ENCODE data around the gene CLNK. TPM values are rescaled to one million over a fixed set of nuclear protein-coding genes. Genes with fewer than 3 reads are reported as not detected.
A peak's percentile ranks its signal among the peaks of the same experiment; 100 is the strongest.

CLNK gene
- total and polyA plus RNA-seq, 2 of the 8 experiments (the other 6 are each of a cell fraction or from before 2014, with no cell fraction given): not detected

GRCh38 chr4:10598829-10599228, 85.7 kb downstream of the CLNK start:
- Histone ChIP-seq H3K9ac (replicated peaks in 1 of 4; ENCODE audit: extremely low read depth in 1 of 4, low read depth in 3 of 4, low read length in 3 of 4) (no peak overlapping the region), H4K8ac (ENCODE audit: extremely low read depth, insufficient read depth, low read length) (no peak overlapping the region), H2AK5ac (ENCODE audit: low read depth, low read length) (no peak overlapping the region), H2AFZ (ENCODE audit: low read length) (peak overlapping the region; percentile 45; the same call in 1 of the 2 replicates), H3K23ac (ENCODE audit: insufficient read length) (no peak overlapping the region), H2BK120ac (replicated peaks; ENCODE audit: low read depth, low read length) (no peak overlapping the region), H2BK15ac (ENCODE audit: low read length) (no peak overlapping the region), H3K79me2 (ENCODE audit: control insufficient read depth in 1 of 2, insufficient read depth in 2 of 2, low read length in 2 of 2) (no peaks in the 10 kb centered on the region), H2BK5ac (ENCODE audit: low read depth, low read length) (no peak overlapping the region), H3K4me3 (ENCODE audit: extremely low read depth in 1 of 4, insufficient read depth in 2 of 4, low read depth in 3 of 4, low read length in 4 of 4) (no peak overlapping the region), H3K18ac (ENCODE audit: extremely low read depth, low read length) (no peak overlapping the region), H4K5ac (ENCODE audit: insufficient read length, low read depth, low read length) (no peak overlapping the region), H2BK20ac (ENCODE audit: low read length) (no peak overlapping the region), H3K27me3 (replicated peaks in 1 of 4; ENCODE audit: control insufficient read depth in 3 of 4, extremely low read depth in 1 of 4, insufficient read depth in 3 of 4, low read length in 3 of 4) (no peaks in the 10 kb centered on the region), H3K23me2 (ENCODE audit: low read depth, low read length) (no peaks in the 10 kb centered on the region), H3K14ac (ENCODE audit: insufficient read length) (no peak overlapping the region), H3K4me2 (ENCODE audit: insufficient read depth in 1 of 2, low read depth in 2 of 2, low read length in 2 of 2) (no peak overlapping the region), H4K91ac (replicated peaks; ENCODE audit: insufficient read length, low read length) (no peak overlapping the region), H3K36me3 (ENCODE audit: control insufficient read depth in 2 of 4, insufficient read depth in 4 of 4, low read length in 3 of 4) (no peaks in the 10 kb centered on the region), H3K9me3 (ENCODE audit: insufficient read depth in 2 of 2, low read depth in 1 of 2, low read length in 1 of 2) (no peaks in the 10 kb centered on the region), H2BK12ac (ENCODE audit: low read depth, low read length) (peak overlapping the region; percentile 60; the same call in 1 of the 2 replicates), H3K27ac (ENCODE audit: low read depth, low read length) (no peak overlapping the region), H3K79me1 (ENCODE audit: low read depth, low read length) (no peaks in the 10 kb centered on the region), H4K20me1 (replicated peaks in 1 of 2; ENCODE audit: control insufficient read depth in 1 of 2, insufficient read depth in 2 of 2, low read length in 2 of 2) (no peaks in the 10 kb centered on the region), H3K4ac (replicated peaks; ENCODE audit: insufficient read length, low read depth, low read length) (no peak overlapping the region), H3K4me1 (replicated peaks in 1 of 4; ENCODE audit: control insufficient read depth in 3 of 4, insufficient read depth in 4 of 4, low read length in 3 of 4) (no peaks in the 10 kb centered on the region), H3K56ac (replicated peaks; ENCODE audit: insufficient read length, low read depth, low read length) (no peak overlapping the region)
- DNase-seq (ENCODE audit: low read depth in 1 of 2, low spot score in 2 of 2) (no peak), FAIRE-seq (no peak)
- 93% methylated on average over 6 of the region's 6 CpGs; no CpG with 5 or more reads in 1 of the 2 experiments for WGBS, 2 experiments (ENCODE audit: extremely low coverage in 1 of 2, insufficient coverage in 1 of 2, insufficient read length in 1 of 2, insufficient replicate concordance in 2 of 2, low coverage in 1 of 2, low lambda C conversion rate in 2 of 2, missing lambda C conversion rate in 1 of 2)
- no peak for TF ChIP-seq BACH1 (IDR thresholded peaks at IDR 0.05; ENCODE audit: low read length)
- no peak for TF ChIP-seq NRF1 (IDR thresholded peaks at IDR 0.05; ENCODE audit: low read depth, low read length)
- TF ChIP-seq SP1 (IDR thresholded peaks at IDR 0.05; ENCODE audit: low read depth, low read length): no peak
- no peak for TF ChIP-seq TAF1 (IDR thresholded peaks at IDR 0.05; ENCODE audit: low read depth, low read length)
- no peak for TF ChIP-seq SP2 (IDR thresholded peaks at IDR 0.05; ENCODE audit: low read length)
- TF ChIP-seq ATF2 (IDR thresholded peaks at IDR 0.05; ENCODE audit: low read length): no peak
- no peak for TF ChIP-seq PHF8 (conservative IDR thresholded peaks at IDR 0.05; ENCODE audit: low read depth, low read length)
- no peak for TF ChIP-seq CHD2 (IDR thresholded peaks at IDR 0.05; ENCODE audit: low read length)
- no peak for TF ChIP-seq E2F6 (IDR thresholded peaks at IDR 0.05)
- no peak for TF ChIP-seq KDM5A (IDR thresholded peaks at IDR 0.05; ENCODE audit: low read length)
- ChIA-PET CTCF (ENCODE audit: partially characterized antibody) (interaction anchor here (0.7 to 1.2 kb wide), 2 partner anchors 14 to 26 kb away, joined by 3 to 4 read pairs; no protein-coding TSS in a partner anchor), POLR2A (ENCODE audit: partially characterized antibody) (interaction anchor here (1.2 kb wide), 1 partner anchor 9 kb away, joined by 3 read pairs; no protein-coding TSS in a partner anchor)
